ENCODE data around the gene NFATC3.
A peak's percentile ranks its signal among the peaks of the same experiment; 100 is the strongest.

NFATC3 gene

DNA sequence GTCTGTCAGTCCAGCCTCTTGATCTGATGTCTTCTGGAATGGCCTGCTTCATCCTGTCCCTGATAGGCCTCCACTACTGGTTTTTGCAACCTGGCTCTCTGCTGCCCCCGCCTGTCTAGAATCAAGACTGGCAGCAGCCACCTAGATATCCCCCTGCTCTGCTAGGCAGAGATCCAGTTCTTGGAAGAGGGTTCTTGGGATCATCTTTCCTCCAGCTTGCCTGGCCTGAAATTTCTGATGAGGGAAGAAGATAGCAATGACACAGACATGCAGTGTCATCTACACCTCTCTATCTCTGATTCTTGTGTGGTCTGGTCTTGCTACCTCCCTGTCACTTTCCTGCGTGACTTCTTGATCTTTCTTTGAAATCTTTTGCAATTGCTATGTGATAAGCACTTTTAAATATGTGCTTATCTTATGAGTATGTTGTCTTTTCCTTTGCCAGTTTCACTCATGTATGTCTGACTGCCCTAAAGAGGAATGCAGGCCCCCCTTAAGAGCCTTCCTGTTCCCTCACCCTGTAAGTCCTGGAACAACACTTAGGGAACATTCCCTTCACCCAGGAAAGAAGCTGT lies 20.3 kb upstream of the NFATC3 start:
- peaks cover 15% of the 10 kb centered on the region for H3K36me3 ChIP-seq (ENCODE audit: insufficient read depth, low read length)
- H3K4me3 ChIP-seq (ENCODE audit: low read length) = no peak overlapping the region
- peaks cover 33% of the 10 kb centered on the region for H3K4me1 ChIP-seq (ENCODE audit: control insufficient read depth, insufficient read depth, low read length)

DNA sequence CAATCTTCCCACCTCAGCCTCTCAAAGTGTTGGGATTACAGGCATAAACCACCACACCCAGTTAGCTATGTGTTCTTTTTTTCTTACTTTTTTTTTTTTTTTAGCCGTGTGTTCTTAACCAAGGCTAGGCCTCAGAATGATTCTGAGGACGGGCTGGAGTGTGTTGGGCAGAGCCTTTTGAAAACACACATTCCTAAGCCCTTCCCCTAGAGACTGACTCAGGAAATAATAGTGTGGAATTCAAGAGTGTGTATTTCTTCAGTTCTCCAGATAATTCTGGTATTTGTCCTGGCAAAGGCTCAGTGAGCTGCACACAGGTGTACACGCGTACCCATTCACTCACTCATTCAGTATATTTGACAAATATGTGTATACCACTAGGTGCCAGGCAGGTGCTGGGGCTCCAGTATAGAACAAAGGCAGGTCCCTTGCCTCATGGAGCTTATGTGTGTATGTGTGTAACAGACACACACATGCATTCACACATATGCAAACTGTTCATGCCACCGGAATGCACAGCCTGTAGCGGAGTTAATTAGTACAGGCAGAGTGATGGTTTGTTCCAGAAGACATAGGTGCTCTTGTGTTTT lies 19.4 kb upstream of the NFATC3 start:
- peaks cover 36% of the 10 kb centered on the region for H3K4me1 ChIP-seq (ENCODE audit: control insufficient read depth, insufficient read depth, low read length)
- H3K36me3 ChIP-seq (ENCODE audit: insufficient read depth, low read length) = peaks cover 14% of the 10 kb centered on the region

More for the DNA sequence above, 20.3 kb upstream of the NFATC3 start:
- Histone ChIP-seq H3K9ac (ENCODE audit: low read depth, low read length) (peak overlapping the region; percentile 54), H3K9me3 (replicated peaks; ENCODE audit: low read length) (no peaks in the 10 kb centered on the region), H3K4me2 (ENCODE audit: low read length) (peak overlapping the region; percentile 63), H3K27me3 (ENCODE audit: control insufficient read depth, insufficient read depth, low read length) (no peaks in the 10 kb centered on the region)

DNA sequence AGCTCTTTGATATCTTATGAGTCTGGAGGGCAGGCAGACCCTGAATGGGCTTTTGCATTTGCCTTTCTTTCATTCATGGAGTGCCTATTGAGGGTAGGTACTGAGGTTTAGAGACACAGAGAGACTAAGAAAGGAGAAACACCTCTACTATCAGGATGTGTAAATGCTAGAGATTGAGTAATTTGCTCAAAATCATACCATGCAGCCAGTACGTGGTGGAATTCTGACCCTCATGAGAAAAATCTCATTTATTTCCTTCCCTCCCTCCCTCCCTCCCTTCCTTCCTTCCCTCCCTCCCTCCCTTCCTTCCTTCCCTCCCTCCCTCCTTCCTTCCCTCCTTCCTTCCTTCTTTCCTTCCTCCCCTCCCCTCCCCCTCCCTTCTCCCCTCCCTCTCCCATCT lies 18.4 kb upstream of the NFATC3 start:
- Histone ChIP-seq H3K9me3 (replicated peaks; ENCODE audit: low read length) (no peaks in the 10 kb centered on the region), H3K4me2 (ENCODE audit: low read length) (no peak overlapping the region), H3K36me3 (ENCODE audit: insufficient read depth, low read length) (peaks cover 21% of the 10 kb centered on the region), H3K9ac (ENCODE audit: low read depth, low read length) (no peak overlapping the region), H3K4me3 (ENCODE audit: low read length) (no peak overlapping the region), H3K4me1 (ENCODE audit: control insufficient read depth, insufficient read depth, low read length) (peaks cover 37% of the 10 kb centered on the region), H3K27me3 (ENCODE audit: control insufficient read depth, insufficient read depth, low read length) (no peaks in the 10 kb centered on the region)

More for the DNA sequence above, 19.4 kb upstream of the NFATC3 start:
- H3K4me2 ChIP-seq (ENCODE audit: low read length) = peak overlapping the region; percentile 62
- peak overlapping the region; percentile 54 for H3K9ac ChIP-seq (ENCODE audit: low read depth, low read length)
- no peaks in the 10 kb centered on the region for H3K9me3 ChIP-seq (replicated peaks; ENCODE audit: low read length)
- H3K4me3 ChIP-seq (ENCODE audit: low read length) = peak overlapping the region; percentile 5
- no peaks in the 10 kb centered on the region for H3K27me3 ChIP-seq (ENCODE audit: control insufficient read depth, insufficient read depth, low read length)

DNA sequence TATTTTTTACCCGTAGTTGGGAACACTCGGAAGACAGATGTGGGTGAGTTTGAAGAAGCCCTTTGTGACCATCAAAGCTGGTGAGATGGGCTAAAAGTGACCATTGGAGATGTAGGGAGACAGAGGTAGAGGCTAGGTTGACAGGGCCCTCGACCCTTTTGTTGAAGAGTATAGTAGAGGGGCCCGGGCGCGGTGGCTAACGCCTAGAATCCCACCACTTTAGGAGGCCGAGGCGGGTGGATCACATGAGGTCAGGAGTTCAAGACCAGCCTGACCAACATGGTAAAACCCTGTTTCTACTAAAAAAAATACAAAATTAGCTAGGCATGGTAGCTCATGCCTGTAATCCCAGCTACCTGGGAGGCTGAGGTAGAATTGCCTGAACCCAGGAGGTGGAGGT lies 16.2 kb upstream of the NFATC3 start:
- Histone ChIP-seq H3K4me1 (ENCODE audit: control insufficient read depth, insufficient read depth, low read length) (peaks cover 44% of the 10 kb centered on the region), H3K36me3 (ENCODE audit: insufficient read depth, low read length) (peaks cover 25% of the 10 kb centered on the region), H3K4me3 (ENCODE audit: low read length) (no peak overlapping the region), H3K4me2 (ENCODE audit: low read length) (no peak overlapping the region), H3K9ac (ENCODE audit: low read depth, low read length) (no peak overlapping the region), H3K9me3 (replicated peaks; ENCODE audit: low read length) (no peaks in the 10 kb centered on the region), H3K27me3 (ENCODE audit: control insufficient read depth, insufficient read depth, low read length) (no peaks in the 10 kb centered on the region)

DNA sequence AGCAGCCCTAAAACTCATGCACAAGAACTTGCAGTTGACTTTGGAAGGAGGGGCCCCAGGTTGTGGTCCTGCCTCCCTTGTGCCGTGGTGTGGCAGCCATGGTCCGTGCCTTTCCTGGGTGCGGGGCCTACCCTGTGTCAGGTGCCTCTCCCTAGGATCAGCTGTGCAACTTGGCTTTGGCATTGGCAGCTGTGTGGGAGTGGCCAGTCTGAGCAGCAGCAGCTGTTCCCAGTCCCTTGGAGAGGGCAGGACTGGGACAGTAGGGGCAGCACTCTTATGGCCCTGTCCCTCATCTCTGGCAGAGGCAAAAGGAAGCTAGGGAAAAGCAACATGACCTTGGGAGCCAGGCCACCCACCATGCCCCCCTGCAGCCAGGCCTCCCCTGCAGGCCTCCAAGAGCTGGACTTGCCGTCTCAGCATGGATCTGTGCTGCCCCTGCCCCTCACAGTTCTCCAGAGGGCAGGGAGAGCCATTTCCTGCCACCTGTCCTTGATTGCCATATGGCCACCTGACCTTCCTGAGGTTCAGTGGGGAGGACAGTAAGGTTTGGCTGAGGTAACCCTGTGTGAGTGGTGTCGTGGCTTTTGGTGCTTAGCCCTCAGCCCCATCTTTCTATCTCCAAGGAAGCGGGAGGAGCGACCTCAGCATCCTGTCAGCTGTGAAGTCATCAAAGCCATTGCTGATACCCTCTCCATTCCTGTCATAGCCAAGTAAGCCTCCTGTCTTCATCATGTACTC lies 15.5 kb upstream of the NFATC3 start:
- Histone ChIP-seq H3K4me2 (ENCODE audit: low read length) (no peak overlapping the region), H3K4me1 (ENCODE audit: control insufficient read depth, insufficient read depth, low read length) (peaks cover 36% of the 10 kb centered on the region), H3K36me3 (ENCODE audit: insufficient read depth, low read length) (peaks cover 33% of the 10 kb centered on the region), H3K9ac (ENCODE audit: low read depth, low read length) (no peak overlapping the region), H3K27me3 (ENCODE audit: control insufficient read depth, insufficient read depth, low read length) (no peaks in the 10 kb centered on the region), H3K4me3 (ENCODE audit: low read length) (no peak overlapping the region), H3K9me3 (replicated peaks; ENCODE audit: low read length) (no peaks in the 10 kb centered on the region)

DNA sequence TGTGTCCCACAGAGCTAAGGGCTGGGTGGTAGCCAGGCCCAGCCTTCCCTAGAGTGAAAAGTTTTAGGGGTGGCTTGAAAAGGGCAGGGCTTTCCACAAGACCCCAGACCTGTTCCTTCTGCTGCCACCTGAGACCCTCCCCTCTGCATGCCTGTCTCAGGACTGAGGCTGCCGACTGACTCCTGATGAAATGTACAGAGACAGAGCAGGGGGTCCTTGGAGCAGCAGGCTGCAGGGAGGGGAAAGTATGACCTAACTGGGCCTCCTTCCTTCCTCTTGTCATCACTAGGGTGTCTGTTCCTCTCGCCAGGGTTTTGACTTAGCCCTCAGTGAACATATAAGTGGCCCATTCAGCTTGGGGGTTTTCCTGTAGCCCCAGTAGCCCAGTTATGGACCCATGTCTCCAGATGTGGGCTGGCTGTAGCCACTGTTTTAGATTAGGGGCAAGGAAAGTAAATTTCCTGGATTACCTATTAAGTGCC lies 14.9 kb upstream of the NFATC3 start:
- Histone ChIP-seq H3K9me3 (replicated peaks; ENCODE audit: low read length) (no peaks in the 10 kb centered on the region), H3K4me2 (ENCODE audit: low read length) (no peak overlapping the region), H3K9ac (ENCODE audit: low read depth, low read length) (no peak overlapping the region), H3K27me3 (ENCODE audit: control insufficient read depth, insufficient read depth, low read length) (no peaks in the 10 kb centered on the region), H3K4me1 (ENCODE audit: control insufficient read depth, insufficient read depth, low read length) (peaks cover 30% of the 10 kb centered on the region), H3K36me3 (ENCODE audit: insufficient read depth, low read length) (peaks cover 39% of the 10 kb centered on the region), H3K4me3 (ENCODE audit: low read length) (no peak overlapping the region)

DNA sequence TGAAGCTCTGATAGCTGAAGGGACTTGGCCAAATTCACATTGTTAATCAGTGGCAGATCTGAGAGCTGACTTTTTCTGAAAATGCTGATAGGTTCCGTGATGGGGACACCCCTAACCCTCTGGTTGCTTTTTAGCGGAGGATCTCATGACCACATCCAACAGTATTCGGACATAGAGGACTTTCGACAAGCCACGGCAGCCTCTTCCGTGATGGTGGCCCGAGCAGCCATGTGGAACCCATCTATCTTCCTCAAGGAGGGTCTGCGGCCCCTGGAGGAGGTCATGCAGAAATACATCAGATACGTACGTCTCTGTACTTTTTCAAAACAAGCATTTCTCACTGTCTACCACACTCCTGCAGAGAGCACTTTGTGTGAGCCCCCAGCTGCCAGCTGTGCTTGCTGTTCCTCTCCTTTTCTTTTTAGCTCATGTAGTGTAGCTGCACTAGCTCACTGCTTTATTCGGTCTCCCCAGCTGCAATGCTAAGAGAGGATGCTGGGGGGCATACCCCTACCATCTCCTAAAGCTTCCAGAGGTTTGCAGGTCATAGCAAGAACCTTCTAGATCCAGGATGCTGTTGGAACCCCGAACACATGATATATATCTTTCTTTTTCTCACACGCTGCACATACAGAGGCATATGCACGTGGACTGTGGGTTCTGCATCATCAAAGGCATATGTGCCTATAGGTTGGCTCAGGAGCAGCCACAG lies 14.2 kb upstream of the NFATC3 start:
- Histone ChIP-seq H3K4me1 (ENCODE audit: control insufficient read depth, insufficient read depth, low read length) (peaks cover 25% of the 10 kb centered on the region), H3K27me3 (ENCODE audit: control insufficient read depth, insufficient read depth, low read length) (no peaks in the 10 kb centered on the region), H3K9ac (ENCODE audit: low read depth, low read length) (no peak overlapping the region), H3K36me3 (ENCODE audit: insufficient read depth, low read length) (peaks cover 44% of the 10 kb centered on the region), H3K4me2 (ENCODE audit: low read length) (no peak overlapping the region), H3K4me3 (ENCODE audit: low read length) (no peak overlapping the region), H3K9me3 (replicated peaks; ENCODE audit: low read length) (no peaks in the 10 kb centered on the region)

DNA sequence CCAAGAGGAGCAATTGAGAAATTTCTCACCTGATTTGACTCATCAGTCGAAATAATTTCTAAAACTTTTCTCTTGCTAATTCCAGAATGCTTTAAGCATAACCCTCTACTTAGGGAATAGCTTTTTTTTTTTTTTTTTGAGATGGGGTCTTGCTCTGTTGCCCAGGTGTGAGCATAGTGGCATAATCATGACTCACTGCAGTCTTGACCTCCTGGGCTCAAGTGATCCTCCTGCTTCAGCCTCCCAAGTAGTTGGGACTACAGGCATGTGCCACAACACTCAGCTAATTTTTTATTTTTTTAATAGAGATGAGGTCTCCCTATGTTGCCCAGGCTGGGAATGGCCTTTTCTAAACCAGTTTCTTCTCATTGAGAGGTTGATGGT lies 13.7 kb upstream of the NFATC3 start:
- Histone ChIP-seq H3K9ac (ENCODE audit: low read depth, low read length) (no peak overlapping the region), H3K36me3 (ENCODE audit: insufficient read depth, low read length) (peaks cover 43% of the 10 kb centered on the region), H3K9me3 (replicated peaks; ENCODE audit: low read length) (no peaks in the 10 kb centered on the region), H3K4me3 (ENCODE audit: low read length) (no peak overlapping the region), H3K4me1 (ENCODE audit: control insufficient read depth, insufficient read depth, low read length) (peaks cover 20% of the 10 kb centered on the region), H3K27me3 (ENCODE audit: control insufficient read depth, insufficient read depth, low read length) (no peaks in the 10 kb centered on the region), H3K4me2 (ENCODE audit: low read length) (no peak overlapping the region)

DNA sequence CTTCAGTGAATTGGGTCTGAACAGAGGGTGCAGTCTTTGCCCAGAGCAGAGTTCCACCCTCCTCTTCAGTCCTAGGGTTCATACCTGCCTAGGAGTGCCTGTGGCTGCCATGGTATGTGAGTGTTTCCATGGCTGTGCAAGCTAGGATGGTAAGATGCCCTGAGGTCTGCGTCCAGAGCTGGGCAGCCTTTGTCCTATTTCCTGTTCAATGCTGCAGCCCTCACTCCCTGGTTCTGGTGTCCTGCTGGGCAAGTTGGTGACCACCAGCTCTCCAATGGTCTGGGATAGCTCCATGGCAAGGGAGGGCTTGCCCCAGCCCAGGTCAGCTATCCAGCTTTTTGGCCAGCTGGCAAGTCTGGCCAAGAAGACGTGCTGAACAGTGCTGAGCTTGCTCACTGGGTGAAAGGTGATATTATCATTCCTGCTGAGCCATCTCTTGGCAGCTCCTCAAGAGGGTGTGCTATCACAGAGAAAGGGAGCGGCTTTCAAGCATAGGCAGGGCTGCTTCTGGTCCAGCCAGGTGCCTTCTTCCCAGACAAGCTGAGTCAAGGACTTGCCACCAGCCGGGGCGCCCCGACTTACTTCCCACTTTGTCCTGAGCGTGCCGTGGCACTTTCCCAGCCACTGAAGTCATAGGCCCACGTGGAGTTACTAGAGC lies 13.0 kb upstream of the NFATC3 start:
- H3K4me2 ChIP-seq (ENCODE audit: low read length) = no peak overlapping the region
- peaks cover 19% of the 10 kb centered on the region for H3K4me1 ChIP-seq (ENCODE audit: control insufficient read depth, insufficient read depth, low read length)
- peaks cover 41% of the 10 kb centered on the region for H3K36me3 ChIP-seq (ENCODE audit: insufficient read depth, low read length)
- no peaks in the 10 kb centered on the region for H3K27me3 ChIP-seq (ENCODE audit: control insufficient read depth, insufficient read depth, low read length)
- H3K9ac ChIP-seq (ENCODE audit: low read depth, low read length) = no peak overlapping the region
- no peaks in the 10 kb centered on the region for H3K9me3 ChIP-seq (replicated peaks; ENCODE audit: low read length)
- H3K4me3 ChIP-seq (ENCODE audit: low read length) = no peak overlapping the region

DNA sequence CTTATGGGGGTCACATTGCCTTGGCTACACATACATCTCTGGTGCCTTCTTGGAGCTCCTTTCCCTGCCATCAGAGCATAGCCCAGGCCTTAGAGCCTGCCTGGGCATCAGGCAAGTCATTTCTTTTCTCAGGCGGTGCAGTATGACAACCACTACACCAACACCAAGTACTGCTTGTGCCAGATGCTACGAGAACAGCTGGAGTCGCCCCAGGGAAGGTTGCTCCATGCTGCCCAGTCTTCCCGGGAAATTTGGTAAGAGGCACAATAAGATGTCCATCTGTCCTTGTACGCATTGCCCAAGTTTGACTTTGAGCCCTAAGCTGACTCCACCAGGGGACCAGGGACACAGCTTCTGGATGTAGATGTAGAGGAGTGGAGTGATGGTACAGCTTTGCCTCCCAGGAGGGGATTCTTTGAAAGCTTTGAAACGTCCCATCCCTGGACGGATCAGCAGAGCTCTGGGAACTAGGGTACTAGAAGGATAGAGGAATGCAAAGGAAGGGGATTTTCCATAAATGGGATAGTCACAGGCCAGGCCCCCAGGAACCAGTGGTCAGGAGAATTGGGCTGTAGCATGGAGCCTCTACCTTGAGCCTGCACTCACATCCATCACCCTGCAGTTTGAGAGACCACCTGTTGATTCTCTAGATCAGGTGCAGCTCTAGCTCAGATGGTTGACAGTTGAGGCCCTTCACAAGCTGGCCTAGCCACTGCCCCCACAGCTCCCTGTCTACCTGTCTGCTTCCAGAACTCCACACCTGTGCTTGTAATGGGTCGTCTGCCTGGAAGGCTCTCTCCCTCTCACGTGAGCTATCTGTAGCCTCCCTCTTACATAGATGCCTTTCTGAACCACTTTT lies 11.0 kb upstream of the NFATC3 start:
- H3K9ac ChIP-seq (ENCODE audit: low read depth, low read length) = no peak overlapping the region
- peaks cover 52% of the 10 kb centered on the region for H3K36me3 ChIP-seq (ENCODE audit: insufficient read depth, low read length)
- H3K4me1 ChIP-seq (ENCODE audit: control insufficient read depth, insufficient read depth, low read length) = peaks cover 19% of the 10 kb centered on the region

More for the DNA sequence above, 11.0 kb upstream of the NFATC3 start:
- H3K4me2 ChIP-seq (ENCODE audit: low read length) = no peak overlapping the region
- H3K9me3 ChIP-seq (replicated peaks; ENCODE audit: low read length) = no peaks in the 10 kb centered on the region
- no peak overlapping the region for H3K4me3 ChIP-seq (ENCODE audit: low read length)
- H3K27me3 ChIP-seq (ENCODE audit: control insufficient read depth, insufficient read depth, low read length) = no peaks in the 10 kb centered on the region

All from skeletal muscle satellite cell (primary cell).